H9 (cell line): ENCODE data around the gene BPIFB3. TPM values are rescaled to one million over a fixed set of nuclear protein-coding genes. Genes with fewer than 3 reads are reported as not detected.

Experiments
- DNase-seq: peaks from one replicate; pipeline ENCODE4 v3.0.0-alpha.2; 2017
- H2AFZ ChIP-seq: one replicate; pipeline ENCODE4 v1.6.1; 2013; ENCODE audit warnings: mild to moderate bottlenecking, low read length, control low read depth, moderate library complexity
- H2AK5ac ChIP-seq: 2 replicates; pipeline ENCODE4 v1.6.1; 2013; ENCODE audit warnings: low read length, control low read depth, mixed read lengths; ENCODE audit not compliant: insufficient read length
- H2BK120ac ChIP-seq: one replicate; pipeline ENCODE4 v1.6.1; 2013; ENCODE audit warnings: low read depth, mild to moderate bottlenecking, low read length, control low read depth, inconsistent platforms; ENCODE audit not compliant: poor library complexity, severe bottlenecking
- H2BK12ac ChIP-seq: 2 replicates; pipeline ENCODE4 v1.6.1; 2013; ENCODE audit warnings: low read length, control low read depth, mixed read lengths, low read depth; ENCODE audit not compliant: insufficient read length
- H2BK15ac ChIP-seq: 2 replicates; pipeline ENCODE4 v1.6.1; 2013; ENCODE audit warnings: low read depth, low read length, control low read depth
- H2BK20ac ChIP-seq: one replicate; pipeline ENCODE4 v1.6.1; 2013; ENCODE audit warnings: low read depth, mild to moderate bottlenecking, low read length, control low read depth, inconsistent platforms; ENCODE audit not compliant: poor library complexity, severe bottlenecking
- H2BK5ac ChIP-seq: 2 replicates; pipeline ENCODE4 v1.6.1; 2013; ENCODE audit warnings: low read length, control low read depth, mixed read lengths; ENCODE audit not compliant: insufficient read length
- H3K14ac ChIP-seq: 2 replicates; pipeline ENCODE4 v1.6.1; 2013; ENCODE audit warnings: low read length, control low read depth; ENCODE audit not compliant: insufficient read depth
- H3K18ac ChIP-seq: 2 replicates; pipeline ENCODE4 v1.6.1; 2013; ENCODE audit warnings: low read depth, mild to moderate bottlenecking, mixed read lengths, low read length, control low read depth; ENCODE audit not compliant: insufficient read length
- H3K23ac ChIP-seq: 2 replicates; pipeline ENCODE4 v1.6.1; 2013; ENCODE audit warnings: low read length, control low read depth, mixed read lengths, low read depth; ENCODE audit not compliant: insufficient read length
- H3K23me2 ChIP-seq: 2 replicates; pipeline ENCODE4 v1.6.1; 2013; ENCODE audit warnings: low read depth, mild to moderate bottlenecking, mixed read lengths, low read length, control low read depth; ENCODE audit not compliant: insufficient read length, poor library complexity, severe bottlenecking
- H3K27ac ChIP-seq: 2 replicates; pipeline ENCODE4 v1.5.1; 2013; ENCODE audit warnings: low read length, control low read depth, mixed read lengths, low read depth; ENCODE audit not compliant: insufficient read length
- H3K27me3 ChIP-seq: 2 replicates; pipeline ENCODE4 v1.6.1; 2013; ENCODE audit warnings: low read length, control low read depth, inconsistent platforms; ENCODE audit not compliant: insufficient read depth
- H3K4ac ChIP-seq: 2 replicates; pipeline ENCODE4 v1.6.1; 2013; ENCODE audit warnings: low read depth, mild to moderate bottlenecking, control low read depth, inconsistent platforms, low read length, moderate library complexity
- H3K4me1 ChIP-seq: 2 replicates; pipeline ENCODE4 v1.6.1; 2013; ENCODE audit warnings: low read length, control low read depth, inconsistent platforms; ENCODE audit not compliant: insufficient read depth
- H3K4me2 ChIP-seq: 2 replicates; pipeline ENCODE4 v1.6.1; 2013; ENCODE audit warnings: low read length, control low read depth, mixed read lengths; ENCODE audit not compliant: insufficient read length, insufficient read depth
- H3K56ac ChIP-seq: 2 replicates; pipeline ENCODE4 v1.6.1; 2013; ENCODE audit warnings: low read depth, mild to moderate bottlenecking, mixed read lengths, low read length, control low read depth; ENCODE audit not compliant: insufficient read length
- H3K79me1 ChIP-seq: 2 replicates; pipeline ENCODE4 v1.6.1; 2013; ENCODE audit warnings: low read depth, mild to moderate bottlenecking, moderate library complexity, low read length, control low read depth, inconsistent platforms; ENCODE audit not compliant: insufficient read depth, poor library complexity, severe bottlenecking
- H3K79me2 ChIP-seq: 2 replicates; pipeline ENCODE4 v1.6.1; 2013; ENCODE audit warnings: low read length, control low read depth, inconsistent platforms; ENCODE audit not compliant: insufficient read depth
- H3K9ac ChIP-seq: 2 replicates; pipeline ENCODE4 v1.6.1; 2013; ENCODE audit warnings: low read length, control low read depth, mixed read lengths; ENCODE audit not compliant: insufficient read length; ENCODE audit errors: extremely low read depth
- H3K9me3 ChIP-seq: one replicate; pipeline ENCODE4 v1.6.1; 2013; ENCODE audit warnings: low read depth, low read length, inconsistent platforms; ENCODE audit not compliant: control insufficient read depth
- H3T11ph ChIP-seq: one replicate; pipeline ENCODE4 v1.6.1; 2013; ENCODE audit warnings: mild to moderate bottlenecking, low read length, control low read depth, inconsistent platforms
- H4K20me1 ChIP-seq: one replicate; pipeline ENCODE4 v1.6.1; 2013; ENCODE audit not compliant: control insufficient read depth, insufficient read length, insufficient read depth
- H4K5ac ChIP-seq: 2 replicates; pipeline ENCODE4 v1.6.1; 2013; ENCODE audit warnings: low read depth, mild to moderate bottlenecking, mixed read lengths, low read length, control low read depth; ENCODE audit not compliant: insufficient read length
- H4K8ac ChIP-seq: replicated peaks from 2 replicates; pipeline ENCODE4 v1.6.1; 2013; ENCODE audit warnings: low read length, control low read depth, mixed read lengths, low read depth; ENCODE audit not compliant: insufficient read length
- H4K91ac ChIP-seq: 2 replicates; pipeline ENCODE4 v1.6.1; 2013; ENCODE audit warnings: low read depth, mild to moderate bottlenecking, moderate library complexity, mixed read lengths, low read length, control low read depth; ENCODE audit not compliant: insufficient read length
- H3K27ac Mint-ChIP-seq, 3 experiments: 2 replicates in 2 of 3; 3 replicates in 1 of 3; pipeline ENCODE4 v1.8.0; 2020 to 2021; ENCODE audit warnings: mixed read lengths in 3 of 3, mild to moderate bottlenecking in 1 of 3, moderate library complexity in 1 of 3
- H3K27me3 Mint-ChIP-seq: 2 replicates; pipeline ENCODE4 v1.8.0; 2021; ENCODE audit warnings: low read depth, mild to moderate bottlenecking, moderate library complexity, mixed read lengths
- H3K36me3 Mint-ChIP-seq, 3 experiments: 2 replicates in 2 of 3; 3 replicates in 1 of 3; pipeline ENCODE4 v1.8.0; 2020 to 2021; ENCODE audit warnings: low read depth in 3 of 3, mixed read lengths in 3 of 3; ENCODE audit not compliant: insufficient read depth in 1 of 3
- H3K4me1 Mint-ChIP-seq, 2 experiments: 2 replicates each; pipeline ENCODE4 v1.8.0; 2020; ENCODE audit warnings: mixed read lengths in 2 of 2
- H3K4me3 Mint-ChIP-seq, 2 experiments: 2 replicates in 1 of 2; 3 replicates in 1 of 2; pipeline ENCODE4 v1.8.0; 2020 to 2021; ENCODE audit warnings: mild to moderate bottlenecking in 2 of 2, mixed read lengths in 2 of 2, moderate library complexity in 1 of 2
- H3K9me3 Mint-ChIP-seq, 2 experiments: 2 replicates in 1 of 2; 3 replicates in 1 of 2; pipeline ENCODE4 v1.8.0; 2020; ENCODE audit warnings: mild to moderate bottlenecking in 2 of 2, mixed read lengths in 2 of 2, moderate library complexity in 1 of 2
- WGBS: extraction: QIAGEN DNeasy Blood & Tissue Kit; methylation state at CpG from one replicate; pipeline ENCODE4 v1.1.7; 2013; ENCODE audit warnings: missing lambda C conversion rate, low lambda C conversion rate, mixed read lengths; ENCODE audit not compliant: insufficient read length; ENCODE audit errors: extremely low coverage; 5-methylcytosine and 5-hydroxymethylcytosine counted together
- total RNA-seq: library from RNA; stranded (reverse); gene quantifications from 2 replicates; pipeline ENCODE4 v1.2.1, GENCODE V29; 2021
- TF ChIP-seq, protein P1 (sequence below): fragments of 200-600 bp; sonication (generic); conservative IDR thresholded peaks from 3 replicates; pipeline ENCODE4 v1.8.0; 2021; ENCODE audit warnings: antibody characterized with exemption, mild to moderate bottlenecking

The BPIFB3 gene
- total RNA-seq, 1 experiment from 2014 or later = not detected

DNA sequence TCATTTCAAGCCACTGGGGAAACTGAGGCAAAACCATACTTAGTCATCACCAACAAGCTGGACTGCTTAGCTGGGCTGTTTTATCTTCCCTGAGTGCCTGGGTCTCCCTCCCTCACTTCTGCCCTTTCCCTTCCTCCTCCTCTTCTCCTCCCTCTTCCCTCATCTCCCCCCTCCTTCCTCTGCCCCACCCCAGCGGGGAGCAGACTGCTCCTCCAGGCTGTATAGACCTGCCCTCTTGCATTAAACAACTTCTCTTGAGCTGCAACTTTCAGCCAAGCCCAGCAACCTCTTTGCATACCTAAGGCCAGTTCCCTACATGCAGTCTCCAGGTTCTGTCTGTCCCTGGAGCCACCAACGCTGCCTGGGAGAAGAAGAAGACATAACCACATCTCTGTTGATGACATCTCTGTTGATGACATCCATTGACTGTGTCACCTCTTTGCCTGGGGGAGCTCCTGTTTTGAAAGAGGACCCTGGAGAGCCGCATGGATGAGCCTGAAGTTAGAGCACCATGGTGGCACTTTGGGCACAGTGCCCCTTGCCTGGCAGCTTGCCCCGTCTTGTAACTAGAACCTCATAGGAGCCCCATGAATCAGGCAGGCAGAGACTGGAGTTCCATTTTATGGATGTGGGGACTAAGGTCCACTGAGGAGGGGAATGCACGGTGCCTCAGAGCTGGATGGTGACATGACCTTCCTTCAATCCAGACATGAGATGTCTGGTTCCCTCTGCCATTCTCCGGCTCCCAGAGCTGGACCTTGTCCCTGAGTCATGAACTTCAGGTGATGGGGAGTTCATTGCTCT is 30.1 kb upstream of the BPIFB3 start:
- no peaks in the 10 kb centered on the region for H3K23me2 ChIP-seq
- no peaks in the 10 kb centered on the region for H3K27me3 ChIP-seq
- H3K4ac ChIP-seq = no peak overlapping the region
- H3K79me2 ChIP-seq = no peaks in the 10 kb centered on the region
- Mint-ChIP-seq H3K9me3 (no peaks in the 10 kb centered on the region), H3K4me3 (no peak overlapping the region), H3K4me1 (peaks cover 2 to 3% of the 10 kb centered on the region in 2 experiments; a peak in 3 of 4 replicates), H3K27ac (no peak overlapping the region), H3K27me3 (peaks cover 6% of the 10 kb centered on the region), H3K36me3 (no peaks in the 10 kb centered on the region)
- no peak overlapping the region for H2BK12ac ChIP-seq
- no peak overlapping the region for H2BK15ac ChIP-seq
- H3K56ac ChIP-seq = no peak overlapping the region
- no peak overlapping the region for H3K9ac ChIP-seq
- DNase-seq = no peak
- WGBS = no CpG with 5 or more reads among the region's 6 CpGs
- no peak overlapping the region for H2AK5ac ChIP-seq
- H2BK5ac ChIP-seq = no peak overlapping the region
- H3K4me2 ChIP-seq = no peak overlapping the region
- H3K27ac ChIP-seq = no peak overlapping the region
- no peak overlapping the region for H4K5ac ChIP-seq
- H3K9me3 ChIP-seq = no peaks in the 10 kb centered on the region
- no peak overlapping the region for H4K8ac ChIP-seq
- H2BK120ac ChIP-seq = no peak overlapping the region
- no peaks in the 10 kb centered on the region for H3K4me1 ChIP-seq
- no peak overlapping the region for H3K18ac ChIP-seq
- H3T11ph ChIP-seq = no peak overlapping the region
- no peaks in the 10 kb centered on the region for H3K79me1 ChIP-seq
- H3K14ac ChIP-seq = no peak overlapping the region
- H2BK20ac ChIP-seq = no peak overlapping the region
- no peak overlapping the region for H3K23ac ChIP-seq
- H4K20me1 ChIP-seq = no peaks in the 10 kb centered on the region
- no peak overlapping the region for H2AFZ ChIP-seq
- H4K91ac ChIP-seq = no peak overlapping the region
- TF ChIP-seq, protein P1, sequence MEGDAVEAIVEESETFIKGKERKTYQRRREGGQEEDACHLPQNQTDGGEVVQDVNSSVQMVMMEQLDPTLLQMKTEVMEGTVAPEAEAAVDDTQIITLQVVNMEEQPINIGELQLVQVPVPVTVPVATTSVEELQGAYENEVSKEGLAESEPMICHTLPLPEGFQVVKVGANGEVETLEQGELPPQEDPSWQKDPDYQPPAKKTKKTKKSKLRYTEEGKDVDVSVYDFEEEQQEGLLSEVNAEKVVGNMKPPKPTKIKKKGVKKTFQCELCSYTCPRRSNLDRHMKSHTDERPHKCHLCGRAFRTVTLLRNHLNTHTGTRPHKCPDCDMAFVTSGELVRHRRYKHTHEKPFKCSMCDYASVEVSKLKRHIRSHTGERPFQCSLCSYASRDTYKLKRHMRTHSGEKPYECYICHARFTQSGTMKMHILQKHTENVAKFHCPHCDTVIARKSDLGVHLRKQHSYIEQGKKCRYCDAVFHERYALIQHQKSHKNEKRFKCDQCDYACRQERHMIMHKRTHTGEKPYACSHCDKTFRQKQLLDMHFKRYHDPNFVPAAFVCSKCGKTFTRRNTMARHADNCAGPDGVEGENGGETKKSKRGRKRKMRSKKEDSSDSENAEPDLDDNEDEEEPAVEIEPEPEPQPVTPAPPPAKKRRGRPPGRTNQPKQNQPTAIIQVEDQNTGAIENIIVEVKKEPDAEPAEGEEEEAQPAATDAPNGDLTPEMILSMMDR = no peak
